Stomach (tissue), 4 donors: ENCODE data around the gene EMD.
"Not testable (repeated sequence)": the region's sequence is repeated elsewhere in the genome, so short reads cannot be mapped to it uniquely, and the experiment has no call there.

Source experiments
- CTCF ChIP-seq, 7 experiments: fragments of 450-650 bp in 4 of 7; fragments of 200-600 bp in 3 of 7; sonication (generic) in 3 of 7; IDR thresholded peaks; one replicate each; pipeline ENCODE4 v1.5.1; 2016 to 2019; ENCODE audit warnings: antibody characterized with exemption in 7 of 7, control low read depth in 2 of 7, mild to moderate bottlenecking in 1 of 7
- POLR2AphosphoS5 ChIP-seq, 3 donors: sonication (generic); formaldehyde crosslinking; IDR thresholded peaks; one replicate each; pipeline ENCODE4 v1.6.1; 2016; ENCODE audit warnings: antibody characterized with exemption in 3 of 3

GRCh38 chrX:154388649-154389048, 9.6 kb downstream of the EMD start:
- TF ChIP-seq CTCF, POLR2AphosphoS5 (IDR thresholded peaks at IDR 0.05): not testable (repeated sequence)
